ENCODE results near the gene BORCS5. TPM values are rescaled to one million over a fixed set of nuclear protein-coding genes. Genes with fewer than 3 reads are reported as not detected.
"Not testable (repeated sequence)": the region's sequence is repeated elsewhere in the genome, so short reads cannot be mapped to it uniquely, and the experiment has no call there.

BORCS5 gene
- total and polyA plus RNA-seq, 2 of the 4 experiments (the other 2 are of a cell fraction) = 14.4 to 18.3 TPM

- POLR2A ChIA-PET (ENCODE audit: unreplicated experiment); H3K9me1 ChIP-seq (ENCODE audit: insufficient read depth, low read length); intact Hi-C loops (cut with micrococcal nuclease); H2BK120ac ChIP-seq (ENCODE audit: low read depth, low read length); H2AFZ ChIP-seq (replicated peaks; ENCODE audit: low read length, poor library complexity); H3K4me1 ChIP-seq (ENCODE audit: control insufficient read depth, insufficient read depth, low read length); H2AK5ac ChIP-seq (ENCODE audit: low read depth, low read length); H3K4me3 ChIP-seq (ENCODE audit: insufficient read depth, low read depth, low read length); H4K20me1 ChIP-seq (ENCODE audit: insufficient read depth, low read length); H3K27ac ChIP-seq (ENCODE audit: insufficient read depth, low read length); H3K9me3 ChIP-seq (ENCODE audit: control insufficient read depth, insufficient read depth, low read length); H2AK9ac ChIP-seq (replicated peaks; ENCODE audit: low read depth, low read length, poor library complexity); H4K91ac ChIP-seq (ENCODE audit: insufficient read depth, low read depth, low read length); H2BK15ac ChIP-seq (ENCODE audit: low read depth, low read length); H3K14ac ChIP-seq (replicated peaks; ENCODE audit: low read depth, low read length); H4K5ac ChIP-seq (ENCODE audit: low read depth, low read length); in situ Hi-C loops (cut with MboI; ENCODE audit: low sequenced_read_pairs); ATAC-seq (ENCODE audit: low read depth); DNase-seq; CTCF ChIA-PET; H2BK20ac ChIP-seq (ENCODE audit: low read depth, low read length); dilution Hi-C loops (cut with HindIII; ENCODE audit: low sequenced_read_pairs, unreplicated experiment); H2BK5ac ChIP-seq (ENCODE audit: low read depth, low read length, poor library complexity, severe bottlenecking); BruUV-seq (replicated peaks); H3K9ac ChIP-seq (ENCODE audit: low read depth, low read length); H3K4me2 ChIP-seq (ENCODE audit: low read depth, low read length); H4K8ac ChIP-seq (ENCODE audit: low read depth in 2 of 2, low read length in 2 of 2); H3K23ac ChIP-seq (ENCODE audit: low read depth, low read length); H3K27me3 ChIP-seq (ENCODE audit: control insufficient read depth, insufficient read depth, low read length); H3K56ac ChIP-seq (ENCODE audit: extremely low read depth, insufficient read depth, low read length); H3K18ac ChIP-seq (ENCODE audit: low read depth, low read length); H3K4ac ChIP-seq (ENCODE audit: low read depth, low read length): not testable (repeated sequence)
- Histone ChIP-seq H3K79me1 (ENCODE audit: low read depth in 1 of 2, low read length in 2 of 2) (peaks cover 4 to 16% of the 10 kb centered on the region in 2 experiments; a peak in 2 of 4 replicates), H3K36me3 (ENCODE audit: control insufficient read depth, insufficient read depth, low read length) (peaks cover 11% of the 10 kb centered on the region)
- WGBS, 2 experiments (ENCODE audit: extremely low coverage in 2 of 2, insufficient read length in 1 of 2) = 98% methylated on average over 7 of the region's 37 CpGs; no CpG with 5 or more reads in 1 of the 2 experiments
These were observed 115.4 kb downstream of the BORCS5 start for GRCh38 chr12:12471982-12472961.

Measured in IMR-90 (cell line).